H9 (cell line): Measurements from ENCODE around the gene STARD10. TPM values are rescaled to one million over a fixed set of nuclear protein-coding genes. Genes with fewer than 3 reads are reported as not detected.

Source experiments
- DNase-seq: peaks from one replicate; pipeline ENCODE4 v3.0.0-alpha.2; 2017
- H2AFZ ChIP-seq: one replicate; pipeline ENCODE4 v1.6.1; 2013; ENCODE audit warnings: mild to moderate bottlenecking, low read length, control low read depth, moderate library complexity
- H2AK5ac ChIP-seq: 2 replicates; pipeline ENCODE4 v1.6.1; 2013; ENCODE audit warnings: low read length, control low read depth, mixed read lengths; ENCODE audit not compliant: insufficient read length
- H2BK120ac ChIP-seq: one replicate; pipeline ENCODE4 v1.6.1; 2013; ENCODE audit warnings: low read depth, mild to moderate bottlenecking, low read length, control low read depth, inconsistent platforms; ENCODE audit not compliant: poor library complexity, severe bottlenecking
- H2BK12ac ChIP-seq: 2 replicates; pipeline ENCODE4 v1.6.1; 2013; ENCODE audit warnings: low read length, control low read depth, mixed read lengths, low read depth; ENCODE audit not compliant: insufficient read length
- H2BK15ac ChIP-seq: 2 replicates; pipeline ENCODE4 v1.6.1; 2013; ENCODE audit warnings: low read depth, low read length, control low read depth
- H2BK20ac ChIP-seq: one replicate; pipeline ENCODE4 v1.6.1; 2013; ENCODE audit warnings: low read depth, mild to moderate bottlenecking, low read length, control low read depth, inconsistent platforms; ENCODE audit not compliant: poor library complexity, severe bottlenecking
- H2BK5ac ChIP-seq: 2 replicates; pipeline ENCODE4 v1.6.1; 2013; ENCODE audit warnings: low read length, control low read depth, mixed read lengths; ENCODE audit not compliant: insufficient read length
- H3K14ac ChIP-seq: 2 replicates; pipeline ENCODE4 v1.6.1; 2013; ENCODE audit warnings: low read length, control low read depth; ENCODE audit not compliant: insufficient read depth
- H3K18ac ChIP-seq: 2 replicates; pipeline ENCODE4 v1.6.1; 2013; ENCODE audit warnings: low read depth, mild to moderate bottlenecking, mixed read lengths, low read length, control low read depth; ENCODE audit not compliant: insufficient read length
- H3K23ac ChIP-seq: 2 replicates; pipeline ENCODE4 v1.6.1; 2013; ENCODE audit warnings: low read length, control low read depth, mixed read lengths, low read depth; ENCODE audit not compliant: insufficient read length
- H3K23me2 ChIP-seq: 2 replicates; pipeline ENCODE4 v1.6.1; 2013; ENCODE audit warnings: low read depth, mild to moderate bottlenecking, mixed read lengths, low read length, control low read depth; ENCODE audit not compliant: insufficient read length, poor library complexity, severe bottlenecking
- H3K27ac ChIP-seq: 2 replicates; pipeline ENCODE4 v1.5.1; 2013; ENCODE audit warnings: low read length, control low read depth, mixed read lengths, low read depth; ENCODE audit not compliant: insufficient read length
- H3K27me3 ChIP-seq: 2 replicates; pipeline ENCODE4 v1.6.1; 2013; ENCODE audit warnings: low read length, control low read depth, inconsistent platforms; ENCODE audit not compliant: insufficient read depth
- H3K4ac ChIP-seq: 2 replicates; pipeline ENCODE4 v1.6.1; 2013; ENCODE audit warnings: low read depth, mild to moderate bottlenecking, control low read depth, inconsistent platforms, low read length, moderate library complexity
- H3K4me1 ChIP-seq: 2 replicates; pipeline ENCODE4 v1.6.1; 2013; ENCODE audit warnings: low read length, control low read depth, inconsistent platforms; ENCODE audit not compliant: insufficient read depth
- H3K4me2 ChIP-seq: 2 replicates; pipeline ENCODE4 v1.6.1; 2013; ENCODE audit warnings: low read length, control low read depth, mixed read lengths; ENCODE audit not compliant: insufficient read length, insufficient read depth
- H3K56ac ChIP-seq: 2 replicates; pipeline ENCODE4 v1.6.1; 2013; ENCODE audit warnings: low read depth, mild to moderate bottlenecking, mixed read lengths, low read length, control low read depth; ENCODE audit not compliant: insufficient read length
- H3K79me1 ChIP-seq: 2 replicates; pipeline ENCODE4 v1.6.1; 2013; ENCODE audit warnings: low read depth, mild to moderate bottlenecking, moderate library complexity, low read length, control low read depth, inconsistent platforms; ENCODE audit not compliant: insufficient read depth, poor library complexity, severe bottlenecking
- H3K79me2 ChIP-seq: 2 replicates; pipeline ENCODE4 v1.6.1; 2013; ENCODE audit warnings: low read length, control low read depth, inconsistent platforms; ENCODE audit not compliant: insufficient read depth
- H3K9ac ChIP-seq: 2 replicates; pipeline ENCODE4 v1.6.1; 2013; ENCODE audit warnings: low read length, control low read depth, mixed read lengths; ENCODE audit not compliant: insufficient read length; ENCODE audit errors: extremely low read depth
- H3K9me3 ChIP-seq: one replicate; pipeline ENCODE4 v1.6.1; 2013; ENCODE audit warnings: low read depth, low read length, inconsistent platforms; ENCODE audit not compliant: control insufficient read depth
- H3T11ph ChIP-seq: one replicate; pipeline ENCODE4 v1.6.1; 2013; ENCODE audit warnings: mild to moderate bottlenecking, low read length, control low read depth, inconsistent platforms
- H4K20me1 ChIP-seq: one replicate; pipeline ENCODE4 v1.6.1; 2013; ENCODE audit not compliant: control insufficient read depth, insufficient read length, insufficient read depth
- H4K5ac ChIP-seq: 2 replicates; pipeline ENCODE4 v1.6.1; 2013; ENCODE audit warnings: low read depth, mild to moderate bottlenecking, mixed read lengths, low read length, control low read depth; ENCODE audit not compliant: insufficient read length
- H4K8ac ChIP-seq: replicated peaks from 2 replicates; pipeline ENCODE4 v1.6.1; 2013; ENCODE audit warnings: low read length, control low read depth, mixed read lengths, low read depth; ENCODE audit not compliant: insufficient read length
- H4K91ac ChIP-seq: 2 replicates; pipeline ENCODE4 v1.6.1; 2013; ENCODE audit warnings: low read depth, mild to moderate bottlenecking, moderate library complexity, mixed read lengths, low read length, control low read depth; ENCODE audit not compliant: insufficient read length
- H3K27ac Mint-ChIP-seq, 3 experiments: 2 replicates in 2 of 3; 3 replicates in 1 of 3; pipeline ENCODE4 v1.8.0; 2020 to 2021; ENCODE audit warnings: mixed read lengths in 3 of 3, mild to moderate bottlenecking in 1 of 3, moderate library complexity in 1 of 3
- H3K27me3 Mint-ChIP-seq: 2 replicates; pipeline ENCODE4 v1.8.0; 2021; ENCODE audit warnings: low read depth, mild to moderate bottlenecking, moderate library complexity, mixed read lengths
- H3K36me3 Mint-ChIP-seq, 3 experiments: 2 replicates in 2 of 3; 3 replicates in 1 of 3; pipeline ENCODE4 v1.8.0; 2020 to 2021; ENCODE audit warnings: low read depth in 3 of 3, mixed read lengths in 3 of 3; ENCODE audit not compliant: insufficient read depth in 1 of 3
- H3K4me1 Mint-ChIP-seq, 2 experiments: 2 replicates each; pipeline ENCODE4 v1.8.0; 2020; ENCODE audit warnings: mixed read lengths in 2 of 2
- H3K4me3 Mint-ChIP-seq, 2 experiments: 2 replicates in 1 of 2; 3 replicates in 1 of 2; pipeline ENCODE4 v1.8.0; 2020 to 2021; ENCODE audit warnings: mild to moderate bottlenecking in 2 of 2, mixed read lengths in 2 of 2, moderate library complexity in 1 of 2
- H3K9me3 Mint-ChIP-seq, 2 experiments: 2 replicates in 1 of 2; 3 replicates in 1 of 2; pipeline ENCODE4 v1.8.0; 2020; ENCODE audit warnings: mild to moderate bottlenecking in 2 of 2, mixed read lengths in 2 of 2, moderate library complexity in 1 of 2
- CTCF ChIP-seq: fragments of 200-600 bp; sonication (generic); conservative IDR thresholded peaks from 3 replicates; pipeline ENCODE4 v1.8.0; 2021; ENCODE audit warnings: antibody characterized with exemption, mild to moderate bottlenecking
- WGBS: extraction: QIAGEN DNeasy Blood & Tissue Kit; methylation state at CpG from one replicate; pipeline ENCODE4 v1.1.7; 2013; ENCODE audit warnings: missing lambda C conversion rate, low lambda C conversion rate, mixed read lengths; ENCODE audit not compliant: insufficient read length; ENCODE audit errors: extremely low coverage; 5-methylcytosine and 5-hydroxymethylcytosine counted together
- total RNA-seq: library from RNA; stranded (reverse); gene quantifications from 2 replicates; pipeline ENCODE4 v1.2.1, GENCODE V29; 2021

The STARD10 gene
- total RNA-seq, 1 experiment from 2014 or later = 24.4 TPM

DNA sequence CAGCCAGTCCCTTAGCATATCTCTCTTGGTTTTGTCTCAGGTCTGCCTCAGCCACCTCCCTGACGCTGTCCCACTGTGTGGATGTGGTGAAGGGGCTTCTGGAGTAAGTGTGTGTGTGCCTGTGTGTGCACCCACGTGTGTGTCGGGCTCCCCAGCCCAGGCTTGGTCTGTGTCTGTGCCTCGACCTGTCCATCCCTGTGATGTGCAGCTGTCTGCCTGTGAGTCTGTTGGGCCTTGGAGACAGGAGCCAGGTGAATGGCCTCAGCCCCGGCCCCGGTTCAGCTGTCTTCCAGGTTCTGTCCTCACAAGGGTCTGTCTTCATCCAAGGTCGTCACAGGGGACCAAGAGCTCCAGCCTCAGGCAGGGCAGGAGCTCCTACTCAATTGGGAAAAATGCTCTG is 30.2 kb upstream of the STARD10 start:
- H2BK5ac ChIP-seq = no peak overlapping the region
- no peaks in the 10 kb centered on the region for H3K79me2 ChIP-seq
- H3K79me1 ChIP-seq = no peaks in the 10 kb centered on the region
- H2BK20ac ChIP-seq = no peak overlapping the region
- H3K27ac ChIP-seq = no peak overlapping the region
- Mint-ChIP-seq H3K27me3 (peaks cover 23% of the 10 kb centered on the region), H3K4me3 (peak overlapping the region in 1 of 2 experiments; percentile 8; a peak in 2 of 5 replicates), H3K4me1 (peaks cover 11 to 12% of the 10 kb centered on the region in 2 experiments), H3K36me3 (peaks cover 0 to 9% (median 8%) of the 10 kb centered on the region in 3 experiments; a peak in 3 of 7 replicates), H3K9me3 (no peaks in the 10 kb centered on the region; a peak in 1 of 5 replicates), H3K27ac (no peak overlapping the region)
- no peak for TF ChIP-seq CTCF
- H3K9me3 ChIP-seq = no peaks in the 10 kb centered on the region
- H3K18ac ChIP-seq = no peak overlapping the region
- no peak overlapping the region for H2BK15ac ChIP-seq
- peaks cover 2% of the 10 kb centered on the region; the same call in 1 of the 2 replicates for H3K4me1 ChIP-seq
- H3K4ac ChIP-seq = no peak overlapping the region
- no peaks in the 10 kb centered on the region for H4K20me1 ChIP-seq
- H4K5ac ChIP-seq = no peak overlapping the region
- no peaks in the 10 kb centered on the region; the same call in 1 of the 2 replicates for H3K27me3 ChIP-seq
- no peak overlapping the region for H4K91ac ChIP-seq
- H3K4me2 ChIP-seq = no peak overlapping the region
- no peak for DNase-seq
- H3K14ac ChIP-seq = no peak overlapping the region
- WGBS = no CpG with 5 or more reads among the region's 7 CpGs
- no peak overlapping the region for H2AK5ac ChIP-seq
- H3K23me2 ChIP-seq = peaks cover 13% of the 10 kb centered on the region
- no peak overlapping the region for H3K9ac ChIP-seq
- H3K56ac ChIP-seq = no peak overlapping the region
- H2BK12ac ChIP-seq = no peak overlapping the region
- H2AFZ ChIP-seq = no peak overlapping the region
- no peak overlapping the region for H3T11ph ChIP-seq
- H2BK120ac ChIP-seq = no peak overlapping the region
- no peak overlapping the region for H4K8ac ChIP-seq
- no peak overlapping the region for H3K23ac ChIP-seq
